GM12892 (cell line): Measurements from ENCODE around the gene ST6GALNAC6.

ENCODE experiments used
- POLR2AphosphoS5 ChIP-seq: IDR thresholded peaks from 2 replicates; pipeline ENCODE4 v1.6.1; 2011; ENCODE audit warnings: low read depth, low read length, control low read depth
- TAF1 ChIP-seq: IDR thresholded peaks from 2 replicates; pipeline ENCODE4 v1.6.1; 2011; ENCODE audit warnings: low read depth, mild to moderate bottlenecking, control low read depth, low read length, borderline replicate concordance

DNA sequence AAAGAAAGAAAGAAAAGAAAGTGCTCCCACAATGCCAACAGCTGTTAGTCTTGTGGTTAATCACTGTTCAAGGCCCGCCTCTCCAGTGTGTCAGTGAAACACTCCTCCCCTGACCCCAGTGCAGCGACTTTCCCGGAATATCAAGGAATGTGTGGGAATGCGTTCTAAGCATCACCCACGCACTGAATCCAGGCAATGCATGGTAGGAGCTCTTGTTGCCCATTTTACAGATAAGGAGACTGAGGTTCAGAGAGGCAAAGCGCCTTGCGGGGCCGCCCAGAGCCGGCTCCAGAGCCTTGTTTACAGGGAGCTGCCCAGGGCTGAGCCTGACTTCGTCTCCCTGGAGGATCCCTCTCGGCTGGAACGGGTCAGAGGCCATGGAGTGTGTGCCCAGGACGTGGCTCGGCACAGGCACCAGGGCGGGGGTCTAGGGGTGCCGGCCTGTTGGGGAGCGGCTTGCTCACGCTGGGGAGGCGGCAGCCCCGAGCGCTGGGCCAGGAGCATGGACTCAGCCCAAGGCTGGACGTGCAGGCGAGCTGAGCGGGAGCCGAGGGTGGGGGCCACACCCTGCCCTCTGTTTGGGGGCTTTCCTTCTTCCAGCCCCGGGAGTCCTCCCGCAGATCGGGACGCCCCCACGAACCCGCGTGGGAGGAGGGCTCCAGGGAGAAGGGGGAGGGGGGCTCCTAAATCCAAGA, 823 bp downstream of the ST6GALNAC6 start:
- TF ChIP-seq TAF1 = no peak
- no peak for TF ChIP-seq POLR2AphosphoS5
